ENCODE measurements around the gene NAP1L2.
"Not testable (repeated sequence)": the region's sequence is repeated elsewhere in the genome, so short reads cannot be mapped to it uniquely, and the experiment has no call there.

Gene NAP1L2

DNA sequence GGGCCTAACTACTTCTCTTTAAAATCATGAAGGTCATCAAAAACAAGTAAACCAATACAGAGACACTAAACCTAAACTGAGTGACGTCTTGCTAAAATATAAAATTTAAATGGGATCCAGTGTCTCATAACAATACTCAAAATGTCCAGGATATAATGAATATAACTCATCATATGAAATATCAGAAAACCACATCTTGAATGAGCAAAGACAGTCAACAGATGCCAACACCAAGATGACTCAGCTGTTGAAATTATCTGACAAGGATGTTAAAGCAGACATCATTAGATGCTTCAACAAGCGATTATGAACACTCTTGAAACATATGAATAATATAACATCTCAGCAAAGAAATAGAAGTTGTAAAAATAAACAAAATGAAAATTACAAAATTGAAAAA, 8.3 kb downstream of the NAP1L2 start:
- TF ChIP-seq, protein P1, sequence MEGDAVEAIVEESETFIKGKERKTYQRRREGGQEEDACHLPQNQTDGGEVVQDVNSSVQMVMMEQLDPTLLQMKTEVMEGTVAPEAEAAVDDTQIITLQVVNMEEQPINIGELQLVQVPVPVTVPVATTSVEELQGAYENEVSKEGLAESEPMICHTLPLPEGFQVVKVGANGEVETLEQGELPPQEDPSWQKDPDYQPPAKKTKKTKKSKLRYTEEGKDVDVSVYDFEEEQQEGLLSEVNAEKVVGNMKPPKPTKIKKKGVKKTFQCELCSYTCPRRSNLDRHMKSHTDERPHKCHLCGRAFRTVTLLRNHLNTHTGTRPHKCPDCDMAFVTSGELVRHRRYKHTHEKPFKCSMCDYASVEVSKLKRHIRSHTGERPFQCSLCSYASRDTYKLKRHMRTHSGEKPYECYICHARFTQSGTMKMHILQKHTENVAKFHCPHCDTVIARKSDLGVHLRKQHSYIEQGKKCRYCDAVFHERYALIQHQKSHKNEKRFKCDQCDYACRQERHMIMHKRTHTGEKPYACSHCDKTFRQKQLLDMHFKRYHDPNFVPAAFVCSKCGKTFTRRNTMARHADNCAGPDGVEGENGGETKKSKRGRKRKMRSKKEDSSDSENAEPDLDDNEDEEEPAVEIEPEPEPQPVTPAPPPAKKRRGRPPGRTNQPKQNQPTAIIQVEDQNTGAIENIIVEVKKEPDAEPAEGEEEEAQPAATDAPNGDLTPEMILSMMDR (IDR thresholded peaks at IDR 0.05; ENCODE audit: low read depth, low read length): no peak
- H3K4me3 ChIP-seq (replicated peaks in 1 of 2; ENCODE audit: low read depth in 2 of 2, low read length in 2 of 2): no peak overlapping the region
- no peak for DNase-seq (ENCODE audit: low read depth in 2 of 2)

DNA sequence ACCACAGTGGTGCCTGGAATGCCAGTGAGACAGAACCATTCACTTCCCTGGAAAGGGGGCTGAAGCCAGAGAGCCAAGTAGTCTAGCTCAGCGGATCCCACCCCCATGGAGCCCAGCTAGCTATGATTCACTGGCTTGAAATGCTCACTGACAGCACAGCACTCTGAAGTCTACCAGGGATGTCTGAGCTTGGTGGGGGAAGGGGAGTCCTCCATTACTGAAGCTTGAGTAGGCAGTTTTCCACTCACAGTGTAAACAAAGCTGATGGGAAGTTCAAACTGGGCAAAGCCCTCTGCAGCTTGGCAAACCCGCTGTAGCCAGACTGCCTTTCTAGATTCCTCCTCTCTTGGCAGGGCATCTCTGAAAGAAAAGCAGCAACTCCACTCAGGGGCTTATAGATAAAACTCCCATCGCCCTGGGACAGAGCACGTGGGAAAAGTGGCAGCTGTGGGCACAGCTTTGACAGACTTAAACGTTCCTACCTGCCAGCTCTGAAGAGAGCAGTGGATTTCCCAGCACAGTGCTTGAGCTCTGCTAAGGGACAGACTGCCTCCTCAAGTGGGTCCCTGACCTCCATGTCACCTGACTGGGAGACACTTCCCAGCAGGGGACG, 32.0 kb downstream of the NAP1L2 start:
- TF ChIP-seq, protein P1 (IDR thresholded peaks at IDR 0.05; ENCODE audit: low read depth, low read length): no peak
- DNase-seq (ENCODE audit: low read depth in 2 of 2): no peak
- H3K4me3 ChIP-seq (replicated peaks in 1 of 2; ENCODE audit: low read depth in 2 of 2, low read length in 2 of 2): no peak overlapping the region

DNA sequence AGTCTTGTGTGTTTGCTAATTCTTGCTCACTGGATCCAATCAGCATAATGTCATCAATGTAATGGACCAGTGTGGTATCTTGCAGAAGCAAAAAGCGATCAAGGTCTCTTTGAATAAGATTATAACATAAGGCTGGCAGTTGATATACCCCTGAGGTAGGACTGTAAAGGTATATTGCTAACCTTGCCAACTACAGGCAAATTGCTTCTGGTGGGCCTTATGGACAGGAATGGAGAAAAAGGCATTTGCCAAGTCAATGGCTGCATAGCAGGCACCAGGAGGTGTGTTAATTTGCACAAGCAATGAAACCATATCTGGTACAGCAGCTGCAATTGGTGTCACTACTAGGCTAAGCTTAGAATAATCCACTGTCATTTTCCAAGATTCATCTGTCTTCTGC, 45.7 kb downstream of the NAP1L2 start:
- not testable (repeated sequence) for DNase-seq (ENCODE audit: low read depth in 2 of 2); H3K4me3 ChIP-seq (replicated peaks in 1 of 2; ENCODE audit: low read depth in 2 of 2, low read length in 2 of 2)
